NCI-H2081 treated with DMSO at 0.1 percent for 48 hours (cell line): ENCODE measurements around the gene GPR15LG.
"Not testable (repeated sequence)": the region's sequence is repeated elsewhere in the genome, so short reads cannot be mapped to it uniquely, and the experiment has no call there.

Source experiments
- DNase-seq: peaks from one replicate; lab custom pipeline; 2025; lab: John Stamatoyannopoulos, UW

The GPR15LG gene

DNA sequence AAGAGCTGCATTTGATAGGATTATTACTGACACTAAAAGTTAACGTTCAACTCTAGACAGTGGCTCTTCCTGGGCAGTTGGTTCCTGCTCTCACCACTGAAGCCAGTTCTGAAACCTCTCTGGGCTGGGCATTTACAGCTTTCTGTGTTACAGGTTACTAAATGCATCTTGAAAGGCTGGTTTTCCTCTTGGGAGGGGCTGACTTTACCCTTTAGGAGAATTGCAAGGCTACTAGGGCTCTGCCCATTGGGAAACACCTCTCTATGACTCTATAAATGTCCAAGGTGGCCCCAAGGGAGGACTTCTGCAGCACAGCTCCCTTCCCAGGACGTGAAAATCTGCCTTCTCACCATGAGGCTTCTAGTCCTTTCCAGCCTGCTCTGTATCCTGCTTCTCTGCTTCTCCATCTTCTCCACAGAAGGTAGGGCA, at the start of gene GPR15LG:
GPR15LG (plus strand) TSS at position 301 of the 429 bp plus-strand sequence; CDS start at position 352, 51 bp downstream.
- DNase-seq: no peak

DNA sequence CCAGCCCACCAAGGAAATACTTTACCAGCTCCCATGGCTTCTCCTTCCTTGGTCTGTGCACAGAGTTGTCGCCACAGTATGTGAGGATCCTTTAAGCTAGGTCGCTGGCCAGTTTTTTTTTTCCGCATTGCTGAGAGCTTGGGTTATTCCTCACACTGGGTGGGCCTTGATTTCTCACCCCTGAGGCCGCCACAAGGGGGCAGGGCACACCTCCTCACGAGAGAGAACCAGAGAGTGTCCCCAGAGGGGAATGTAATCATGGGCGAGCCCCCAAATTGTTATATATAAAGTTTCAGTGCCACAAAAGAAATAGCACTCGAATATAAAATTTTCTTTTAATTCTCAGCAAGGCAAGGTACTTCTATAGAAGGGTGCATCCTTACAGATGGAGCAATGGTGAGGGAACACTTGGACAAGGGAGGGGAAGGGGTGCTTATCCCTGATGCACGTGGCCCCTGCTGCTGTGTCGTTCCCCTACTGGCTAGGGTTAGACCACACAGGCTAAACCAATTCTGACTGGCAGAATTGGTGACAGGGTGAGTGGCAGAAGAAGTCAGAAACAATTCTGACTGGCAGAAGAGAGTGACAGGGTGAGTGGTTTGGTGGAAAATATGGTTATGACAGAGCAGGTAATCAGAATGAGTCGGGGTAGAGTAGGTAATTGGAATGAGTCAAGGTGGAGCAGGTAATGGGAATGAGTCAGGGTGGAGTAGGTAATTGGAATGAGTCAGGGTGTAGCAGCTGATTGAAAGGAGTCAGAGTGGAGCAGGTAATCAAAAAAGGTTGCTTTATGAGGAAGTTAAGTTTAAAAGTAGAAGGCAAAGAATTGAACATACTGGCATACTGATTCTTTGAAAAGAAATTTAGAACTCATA, 47.5 kb upstream of the GPR15LG start:
- not testable (repeated sequence) for DNase-seq

- no peak for DNase-seq
Observed at GRCh38 chr10:84126785-84127167, 46.8 kb upstream of the GPR15LG start.

DNA sequence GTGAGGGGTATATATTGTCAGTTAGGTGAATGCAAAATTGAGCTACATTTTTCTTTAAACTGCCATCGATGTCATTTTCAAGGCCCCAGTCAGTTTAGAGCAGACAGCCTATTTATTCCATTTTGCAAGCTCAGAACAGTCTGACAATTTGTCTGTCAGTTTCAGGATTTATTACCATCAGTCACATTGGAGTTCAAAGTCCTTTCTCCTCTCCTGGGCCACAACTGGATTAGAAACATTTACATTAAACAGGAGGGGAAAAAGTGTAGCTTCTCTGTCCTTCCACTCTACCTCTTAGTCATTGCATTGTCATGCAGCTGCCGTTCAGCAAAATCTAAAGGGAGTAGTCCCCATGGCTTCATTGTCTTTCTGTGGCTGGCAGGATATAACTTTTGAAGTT, 37.8 kb upstream of the GPR15LG start:
- DNase-seq: no peak

DNA sequence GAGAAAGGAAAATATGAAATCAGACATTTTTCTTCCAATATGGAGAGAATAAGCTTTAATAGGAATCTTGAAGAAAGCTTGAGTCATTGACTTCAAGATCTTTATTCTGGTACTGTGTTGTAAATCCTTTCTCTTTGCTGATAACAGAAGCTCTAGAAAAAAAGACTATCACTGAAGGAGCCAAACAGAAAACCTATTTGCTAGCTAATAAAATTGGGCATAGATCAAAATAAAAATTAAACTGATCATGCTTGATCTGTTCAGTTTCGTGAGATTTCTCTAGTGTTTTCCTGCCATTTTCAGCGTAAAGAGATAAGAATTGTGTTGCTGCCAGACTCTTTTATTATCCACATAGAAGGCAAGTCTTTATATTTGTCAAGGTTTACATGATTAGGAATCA, 35.8 kb upstream of the GPR15LG start:
- no peak for DNase-seq

DNA sequence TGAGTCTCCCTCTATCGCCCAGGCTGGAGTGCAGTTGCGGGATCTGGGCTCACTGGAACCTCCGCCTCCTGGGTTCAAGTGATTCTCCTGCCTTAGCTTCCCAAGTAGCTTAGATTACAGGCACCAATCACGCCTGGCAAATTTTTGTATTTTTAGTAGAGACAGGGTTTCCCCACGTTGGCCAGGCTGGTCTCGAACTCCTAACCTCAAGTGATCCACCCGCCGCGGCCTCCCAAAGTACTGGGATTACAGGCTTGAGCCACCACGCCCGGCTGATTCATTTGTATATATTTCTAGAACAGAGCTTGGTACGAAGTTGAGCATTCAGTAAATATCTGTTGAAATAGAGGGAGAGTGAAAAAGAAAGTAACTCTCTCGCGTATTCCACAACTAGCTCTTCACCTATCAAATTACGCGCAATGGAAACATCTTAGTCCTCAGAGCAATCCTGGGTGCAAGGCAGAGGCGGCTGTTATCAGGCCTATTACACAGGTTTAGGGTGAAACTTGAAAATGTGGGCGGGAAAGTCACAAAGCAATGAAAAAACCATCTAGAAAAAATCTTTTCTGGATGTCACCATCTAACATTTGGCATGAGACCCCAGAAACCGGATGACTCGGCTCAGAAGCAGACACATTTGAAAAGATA, 35.0 kb upstream of the GPR15LG start:
- no peak for DNase-seq

DNA sequence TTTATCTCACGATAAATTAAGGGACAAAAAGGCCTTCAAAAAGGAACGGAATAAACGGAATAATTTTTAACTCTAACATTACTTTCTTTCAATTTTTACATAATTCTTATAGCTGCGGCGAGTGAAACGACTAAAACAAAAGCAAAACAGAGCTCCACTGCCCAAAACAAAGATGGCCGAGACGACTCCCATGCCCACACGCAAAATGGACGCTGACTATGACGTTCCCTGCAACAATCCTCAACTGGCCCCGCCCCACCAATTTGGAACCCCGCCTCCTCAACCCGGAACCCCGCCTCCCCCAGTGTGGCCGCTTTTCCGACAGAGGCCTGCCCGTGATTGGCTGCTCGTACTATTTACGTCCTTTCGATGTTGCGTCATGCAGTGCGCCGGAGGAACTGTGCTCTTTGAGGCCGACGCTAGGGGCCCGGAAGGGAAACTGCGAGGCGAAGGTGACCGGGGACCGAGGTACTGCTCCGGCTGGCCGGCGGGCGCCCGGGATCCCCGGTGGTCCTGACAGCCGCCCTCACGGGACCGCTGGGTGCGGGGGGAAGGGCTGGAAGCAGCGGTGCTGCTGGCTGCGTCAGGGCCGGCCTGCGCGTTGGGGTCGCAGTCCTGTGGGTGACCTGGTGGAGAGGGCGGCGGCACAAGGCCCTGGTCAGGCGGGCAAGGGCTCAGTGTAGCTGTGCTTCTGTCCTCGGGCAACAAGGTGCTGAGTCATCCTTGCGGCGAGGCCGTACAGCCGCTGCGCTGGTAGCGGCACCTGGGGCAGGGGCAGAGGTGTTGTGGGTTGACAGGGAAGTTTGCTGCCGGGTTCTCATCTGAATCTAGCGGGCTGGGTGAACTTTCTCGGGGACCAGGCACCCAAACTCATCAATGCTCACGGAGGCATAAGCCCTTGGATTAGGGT, 34.2 kb upstream of the GPR15LG start, which contains the start of gene GHITM:
GHITM (plus strand) TSS at position 384 of the 910 bp plus-strand sequence. CDS start 1,992 bp downstream, outside the sequence.
- peak; percentile 75 for DNase-seq

DNA sequence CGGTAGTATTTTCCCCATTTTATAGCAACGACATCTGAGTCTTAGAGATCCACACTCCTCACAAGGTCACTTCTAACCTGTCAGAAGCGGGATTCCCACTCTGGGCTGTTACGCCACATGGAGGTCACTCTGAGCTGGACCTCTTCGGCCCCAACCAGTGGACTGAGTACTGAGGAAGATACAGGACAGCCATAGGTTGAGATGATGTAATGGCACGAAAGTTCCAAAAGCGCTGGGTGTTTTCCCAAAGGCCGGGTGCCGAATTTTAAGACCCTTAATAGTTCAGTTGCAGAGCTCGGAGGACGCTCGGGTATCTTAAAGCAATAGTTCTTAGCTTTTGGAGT, 33.6 kb upstream of the GPR15LG start:
- no peak for DNase-seq

GRCh38 chr10:84147347-84147746, 26.3 kb upstream of the GPR15LG start:
- DNase-seq: no peak

DNA sequence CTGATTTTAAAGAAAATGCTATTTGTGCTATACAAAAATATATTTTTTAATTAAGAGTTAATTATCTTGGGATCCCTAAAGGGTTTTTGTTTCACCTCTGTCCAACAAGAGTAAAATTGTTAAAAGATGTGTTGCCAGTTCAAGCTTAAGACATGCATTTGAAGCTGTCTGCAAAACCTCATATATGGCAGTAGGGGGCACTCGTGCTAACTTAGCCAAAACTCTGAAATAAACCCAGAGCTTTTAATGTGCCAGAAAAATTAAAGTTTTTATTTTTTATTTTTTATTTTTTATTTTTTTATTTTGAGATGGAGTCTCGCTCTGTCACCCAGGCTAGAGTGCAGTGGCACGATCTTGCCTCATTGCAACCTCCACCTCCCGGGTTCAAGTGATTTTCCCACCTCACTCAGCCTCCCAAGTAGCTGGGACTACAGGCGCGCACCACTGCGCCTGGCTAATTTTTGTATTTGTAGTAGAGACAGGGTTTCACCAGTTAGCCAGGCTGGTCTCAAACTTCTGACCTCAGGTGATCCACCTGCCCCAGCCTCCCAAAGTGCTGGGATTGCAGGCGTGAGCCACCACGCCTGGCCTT, 25.5 kb upstream of the GPR15LG start:
- DNase-seq: not testable (repeated sequence)

GRCh38 chr10:84149854-84150253, 23.7 kb upstream of the GPR15LG start:
- no peak for DNase-seq

- no peak for DNase-seq
Observed at GRCh38 chr10:84152769-84153168, 20.8 kb upstream of the GPR15LG start.

DNA sequence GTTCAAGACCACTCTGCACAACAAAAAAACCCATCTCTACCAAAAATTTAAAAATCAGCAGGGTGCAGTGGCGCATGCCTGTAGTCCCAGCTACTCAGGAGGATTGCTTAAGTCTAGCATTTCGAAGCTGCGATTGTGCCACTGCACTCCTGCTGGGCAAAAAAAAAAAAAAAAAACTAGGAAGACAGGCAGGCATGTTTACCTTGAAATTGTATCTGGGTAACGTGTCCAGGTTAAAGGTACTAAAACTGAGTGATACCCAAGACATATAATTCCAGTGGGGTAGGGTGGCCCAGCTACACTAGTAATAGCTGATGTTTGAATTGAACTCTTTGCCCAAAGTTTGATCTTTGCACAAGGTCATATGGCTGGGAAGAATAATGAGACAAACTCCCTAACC, 18.1 kb upstream of the GPR15LG start:
- no peak for DNase-seq

GRCh38 chr10:84156009-84156408, 17.6 kb upstream of the GPR15LG start:
- DNase-seq: no peak

GRCh38 chr10:84156768-84157167, 16.8 kb upstream of the GPR15LG start:
- no peak for DNase-seq

GRCh38 chr10:84158061-84158460, 15.5 kb upstream of the GPR15LG start:
- no peak for DNase-seq

DNA sequence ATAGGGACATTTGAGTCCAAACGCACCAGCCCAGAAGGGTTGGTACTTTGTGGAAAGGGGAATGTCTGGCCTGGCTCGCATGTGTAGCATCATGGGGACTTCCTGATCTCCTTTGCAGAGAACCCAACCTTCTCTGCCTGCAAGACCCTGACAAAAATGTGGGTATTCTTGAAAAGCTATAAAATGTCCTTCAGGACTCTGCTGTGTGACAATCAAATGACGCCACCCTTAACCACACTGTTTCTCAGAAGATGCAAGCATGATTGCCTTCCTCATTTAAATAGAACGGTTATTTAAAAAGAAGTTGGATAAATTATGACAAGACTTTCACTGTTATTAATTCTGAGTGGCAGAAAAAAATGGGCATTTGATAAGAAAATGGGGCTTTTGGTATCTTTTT, 15.1 kb upstream of the GPR15LG start:
- DNase-seq: no peak

- no peak for DNase-seq
Observed at GRCh38 chr10:84159076-84159685, 14.4 kb upstream of the GPR15LG start.

DNA sequence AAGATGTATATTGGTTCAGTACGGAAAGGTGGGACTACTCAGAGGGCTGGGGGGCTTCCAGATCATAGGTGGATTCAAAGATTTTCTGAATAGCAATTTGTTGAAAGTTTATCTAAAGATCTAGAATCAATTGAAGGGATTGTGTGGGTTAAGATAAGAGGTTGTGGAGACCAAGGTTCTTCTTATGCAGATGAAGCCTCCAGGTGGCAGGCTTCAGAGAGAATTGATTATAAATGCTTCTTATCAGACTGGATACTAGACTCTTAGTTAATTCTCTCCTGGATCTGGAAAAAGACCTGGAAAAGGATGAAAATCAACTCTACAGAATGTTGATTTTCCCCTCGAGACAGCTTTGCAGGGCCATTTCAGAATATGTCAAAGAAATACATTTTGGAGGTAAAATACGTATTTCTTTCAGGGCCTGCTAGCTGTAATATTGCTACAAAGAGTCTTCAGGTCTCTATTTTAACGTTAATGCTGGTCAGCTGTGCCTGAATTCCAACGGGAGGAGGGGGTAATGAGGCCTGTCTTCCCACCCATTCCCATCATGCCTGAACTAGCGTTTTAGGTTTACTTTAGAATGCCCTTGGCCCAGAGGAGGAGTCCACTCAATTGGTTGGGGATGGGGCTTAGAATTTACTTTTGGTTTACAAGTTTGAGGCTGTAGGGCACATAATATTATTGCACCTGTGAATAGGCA, 12.8 kb upstream of the GPR15LG start:
- no peak for DNase-seq

DNA sequence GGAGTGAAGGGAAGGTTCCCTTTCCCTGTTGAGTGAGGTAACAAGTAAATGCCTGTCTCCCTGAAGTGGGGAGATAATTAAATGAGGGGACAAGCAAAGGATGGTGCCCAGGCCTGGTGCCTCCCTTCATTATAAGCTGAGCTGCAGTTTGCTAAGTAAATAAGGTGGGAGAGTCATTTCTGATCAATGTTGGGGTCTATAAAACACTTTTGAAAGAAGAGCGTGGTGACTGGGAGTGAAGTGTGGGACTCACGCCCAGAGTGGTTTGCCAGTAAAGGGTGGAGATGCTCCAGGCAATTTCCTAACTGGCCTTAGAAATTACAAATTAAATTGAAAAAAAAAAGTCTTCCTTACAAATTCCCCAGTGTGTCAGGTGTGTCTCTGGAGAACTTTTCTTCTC, 9.6 kb upstream of the GPR15LG start:
- no peak for DNase-seq

DNA sequence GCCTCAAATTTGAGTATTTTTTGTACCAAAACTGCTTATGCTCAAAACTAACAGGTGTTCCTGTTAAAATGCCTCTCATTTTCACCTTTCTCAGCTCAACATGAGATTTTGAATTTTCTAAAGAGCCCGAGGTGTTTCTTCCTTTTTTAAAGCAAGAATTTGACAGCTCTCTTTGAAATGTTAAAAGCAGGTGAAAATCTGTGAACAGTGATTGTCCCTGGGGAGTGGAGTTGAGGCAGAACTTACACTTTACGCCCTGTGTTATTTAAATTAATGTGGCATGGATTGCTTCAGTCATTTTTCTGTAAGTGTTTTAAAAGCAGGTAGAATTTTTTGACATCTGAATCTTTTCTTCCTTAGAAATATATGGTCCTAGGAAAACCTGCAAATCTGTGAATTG, 9.2 kb upstream of the GPR15LG start:
- DNase-seq: no peak
